NT2/D1 (cell line): ENCODE data around the gene EMC1.
"Not testable (repeated sequence)": the region's sequence is repeated elsewhere in the genome, so short reads cannot be mapped to it uniquely, and the experiment has no call there.

Experiments
- YY1 ChIP-seq: IDR thresholded peaks from 2 replicates; pipeline ENCODE4 v1.6.1; 2011; ENCODE audit not compliant: insufficient read length, insufficient read depth
- ZNF274 ChIP-seq: IDR thresholded peaks from 2 replicates; pipeline ENCODE4 v1.6.1; 2011; ENCODE audit warnings: mild to moderate bottlenecking, low read depth, low read length

DNA sequence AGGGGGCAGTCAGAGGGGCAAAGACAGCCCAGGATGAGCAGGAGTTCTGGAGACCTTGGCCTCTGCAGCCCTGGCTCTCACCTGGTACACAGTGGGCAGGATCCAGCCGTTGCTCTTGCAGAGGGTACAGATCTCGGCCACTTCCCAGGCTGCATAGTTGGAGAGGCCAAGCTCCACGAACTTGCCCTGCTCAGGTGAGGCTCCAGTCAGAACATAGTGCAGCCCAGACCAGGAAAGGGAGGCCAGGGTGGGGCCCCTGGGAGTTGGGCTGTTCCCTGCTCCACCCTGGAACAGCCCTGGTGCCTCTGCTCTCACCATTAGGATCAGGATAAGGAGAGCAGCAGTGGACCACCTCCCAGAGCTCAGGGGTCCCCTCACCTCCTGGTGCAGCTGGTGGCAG, 34.5 kb upstream of the EMC1 start:
- TF ChIP-seq YY1, ZNF274: not testable (repeated sequence)
